GM12801 (cell line): Measurements from ENCODE around the gene ECPAS.

ENCODE experiments used
- TF ChIP-seq, protein P1 (sequence below): IDR thresholded peaks from one replicate; pipeline ENCODE4 v1.5.1; 2011; ENCODE audit warnings: control low read depth; ENCODE audit not compliant: insufficient read length; ENCODE audit errors: extremely low read depth

The ECPAS gene

DNA sequence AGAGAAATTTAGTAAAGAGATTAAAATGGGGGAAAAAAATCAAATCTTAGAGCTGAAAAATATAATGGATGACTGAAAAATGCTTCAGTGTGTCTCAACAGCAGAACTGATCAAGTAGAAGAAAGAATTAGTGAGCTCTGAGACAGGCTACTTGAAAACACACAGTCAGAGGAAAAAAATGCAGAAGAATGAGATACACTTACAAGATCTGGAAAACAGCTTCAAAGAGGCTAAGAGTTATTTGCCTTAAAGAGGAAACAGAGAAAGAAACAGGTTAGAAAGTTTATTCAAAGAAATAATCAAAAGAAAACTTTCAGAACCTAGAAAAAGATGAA, 83.7 kb downstream of the ECPAS start:
- TF ChIP-seq, protein P1, sequence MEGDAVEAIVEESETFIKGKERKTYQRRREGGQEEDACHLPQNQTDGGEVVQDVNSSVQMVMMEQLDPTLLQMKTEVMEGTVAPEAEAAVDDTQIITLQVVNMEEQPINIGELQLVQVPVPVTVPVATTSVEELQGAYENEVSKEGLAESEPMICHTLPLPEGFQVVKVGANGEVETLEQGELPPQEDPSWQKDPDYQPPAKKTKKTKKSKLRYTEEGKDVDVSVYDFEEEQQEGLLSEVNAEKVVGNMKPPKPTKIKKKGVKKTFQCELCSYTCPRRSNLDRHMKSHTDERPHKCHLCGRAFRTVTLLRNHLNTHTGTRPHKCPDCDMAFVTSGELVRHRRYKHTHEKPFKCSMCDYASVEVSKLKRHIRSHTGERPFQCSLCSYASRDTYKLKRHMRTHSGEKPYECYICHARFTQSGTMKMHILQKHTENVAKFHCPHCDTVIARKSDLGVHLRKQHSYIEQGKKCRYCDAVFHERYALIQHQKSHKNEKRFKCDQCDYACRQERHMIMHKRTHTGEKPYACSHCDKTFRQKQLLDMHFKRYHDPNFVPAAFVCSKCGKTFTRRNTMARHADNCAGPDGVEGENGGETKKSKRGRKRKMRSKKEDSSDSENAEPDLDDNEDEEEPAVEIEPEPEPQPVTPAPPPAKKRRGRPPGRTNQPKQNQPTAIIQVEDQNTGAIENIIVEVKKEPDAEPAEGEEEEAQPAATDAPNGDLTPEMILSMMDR = no peak

DNA sequence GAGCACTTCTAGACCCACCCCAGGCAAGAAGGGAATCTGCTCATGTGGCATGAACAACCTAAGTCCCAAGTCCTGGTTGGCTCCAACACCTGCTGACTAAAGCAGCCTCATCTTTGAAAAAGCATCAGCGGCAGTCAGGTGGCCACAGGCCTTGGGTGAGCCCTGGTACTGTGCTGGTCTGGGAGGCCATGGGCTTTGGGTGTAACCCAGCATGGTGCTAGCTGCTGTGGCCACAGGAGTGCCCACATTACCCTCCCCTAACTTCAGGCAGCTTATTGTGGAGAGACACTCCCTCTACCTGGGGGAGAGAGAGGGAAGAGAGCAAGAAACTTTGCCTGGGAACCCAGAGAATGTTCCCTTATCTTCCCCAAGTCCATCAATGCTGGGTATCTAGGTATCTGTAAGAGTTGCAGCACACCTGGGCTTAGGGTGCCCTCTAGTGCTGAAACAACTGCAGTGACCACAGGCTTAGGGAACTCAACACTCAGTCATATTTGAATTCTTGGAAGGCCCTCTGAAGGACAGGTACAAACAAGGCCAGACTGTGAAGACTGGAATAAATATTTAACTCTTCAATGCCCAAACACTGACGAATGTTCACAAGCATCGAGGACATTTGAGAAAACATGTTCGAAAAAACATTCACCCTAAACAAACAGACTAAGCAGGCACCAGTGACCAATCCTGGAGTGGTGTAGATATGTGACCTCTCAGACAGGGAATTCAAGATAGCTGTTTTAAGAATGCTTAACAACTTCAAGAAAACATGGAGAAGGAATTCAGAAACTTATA, 84.2 kb downstream of the ECPAS start:
- TF ChIP-seq, protein P1 = no peak

DNA sequence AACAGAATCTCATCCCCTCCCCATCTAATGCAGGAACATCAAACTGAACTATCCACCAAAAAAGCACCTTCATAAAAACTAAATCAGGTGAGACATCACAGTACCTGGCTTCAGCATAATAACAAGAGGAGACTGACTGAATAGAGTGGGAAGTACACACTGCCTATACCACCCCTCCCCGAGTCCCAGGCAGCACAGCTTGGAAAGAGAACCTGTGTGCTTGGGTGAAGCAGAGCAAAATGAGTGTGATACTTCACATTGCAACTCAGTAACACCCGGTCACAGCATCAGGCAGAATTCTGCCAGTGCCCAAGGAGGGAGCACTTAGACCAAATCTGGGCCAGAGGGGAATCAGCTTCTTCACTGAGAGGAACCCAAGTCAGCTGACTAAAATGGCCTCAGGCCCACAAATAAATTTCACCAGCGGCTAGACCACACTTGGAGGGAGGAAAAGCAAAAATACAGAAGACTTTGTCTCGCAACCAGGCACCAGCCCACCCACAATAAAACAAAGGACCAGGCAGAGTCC, 84.9 kb downstream of the ECPAS start:
- TF ChIP-seq, protein P1 = no peak

DNA sequence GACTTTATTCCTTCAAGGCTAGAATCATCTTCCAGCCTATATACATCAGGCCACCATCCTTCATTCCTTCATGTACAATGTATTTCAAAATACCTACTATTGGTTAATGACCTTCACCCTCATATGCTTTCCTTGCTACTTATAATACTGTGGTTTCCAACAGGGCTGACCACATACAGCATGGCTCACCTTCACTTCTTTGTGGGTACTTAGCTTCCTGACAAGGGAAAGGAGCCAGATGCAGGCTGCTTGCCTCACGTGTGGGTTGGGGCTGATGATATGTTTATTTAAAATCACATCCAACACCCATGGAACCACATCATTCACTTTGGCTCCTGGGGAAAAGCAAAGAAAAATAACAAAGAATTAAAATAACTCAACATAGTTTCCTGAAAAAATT, 90.2 kb downstream of the ECPAS start:
- TF ChIP-seq, protein P1 = no peak

DNA sequence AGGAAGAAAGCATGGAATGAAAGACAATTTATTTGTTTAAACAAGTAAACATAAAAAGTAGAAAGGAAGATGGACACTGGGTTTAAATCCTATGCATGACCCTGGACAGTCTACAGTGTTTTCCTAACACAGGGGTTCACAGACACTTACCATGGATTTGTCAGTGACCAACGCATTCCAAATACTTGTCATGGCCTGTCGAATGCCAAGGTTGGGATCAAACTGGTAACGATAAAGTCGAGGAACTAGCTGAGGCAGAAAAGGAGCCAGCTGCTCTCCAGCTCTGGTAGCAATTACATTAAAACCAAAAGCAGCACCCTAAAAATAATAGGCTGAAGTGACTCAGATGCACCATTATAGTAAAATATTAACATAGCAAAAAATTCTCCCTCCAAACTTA, 94.8 kb downstream of the ECPAS start:
- TF ChIP-seq, protein P1 = no peak

DNA sequence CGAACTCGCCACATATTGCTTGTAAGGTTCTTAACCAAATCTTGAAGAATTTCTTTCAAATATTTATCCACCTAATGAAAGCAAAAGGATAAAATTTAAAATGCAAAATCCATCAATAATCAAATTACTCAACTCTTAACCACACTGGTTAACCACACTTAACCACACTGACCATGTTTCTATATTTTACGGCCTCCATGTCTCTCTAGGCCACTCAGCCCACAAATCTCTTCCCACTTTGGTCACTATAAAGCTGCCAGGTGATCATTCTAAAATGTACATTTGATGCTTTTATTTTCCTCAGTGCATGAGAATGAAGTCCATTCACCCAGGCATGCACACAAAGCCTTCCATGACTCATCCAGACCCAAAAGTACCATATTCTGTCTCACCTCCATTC, 97.8 kb downstream of the ECPAS start:
- TF ChIP-seq, protein P1 = no peak

DNA sequence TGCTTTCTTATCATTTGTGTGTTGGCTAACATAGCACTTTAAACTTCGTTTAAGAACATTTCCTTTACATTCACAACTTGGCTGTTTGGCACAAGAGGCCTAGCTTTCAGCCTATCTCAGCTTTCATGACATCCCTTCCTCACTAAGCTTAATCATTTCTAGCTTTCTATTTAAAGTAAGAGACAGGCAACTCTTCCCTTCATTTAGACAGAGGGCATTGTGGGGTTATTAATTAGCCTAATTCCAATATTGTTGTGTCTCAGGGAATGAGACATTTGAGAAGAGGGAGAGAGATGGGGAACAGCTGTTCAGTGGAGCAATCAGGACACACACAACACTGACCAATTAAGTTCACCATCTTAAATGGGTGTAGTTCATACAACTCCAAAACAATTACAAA, 103.2 kb downstream of the ECPAS start:
- TF ChIP-seq, protein P1 = no peak
